ENCODE results near the gene SBNO2. TPM values are rescaled to one million over a fixed set of nuclear protein-coding genes. Genes with fewer than 3 reads are reported as not detected.
"Not testable (repeated sequence)": the region's sequence is repeated elsewhere in the genome, so short reads cannot be mapped to it uniquely, and the experiment has no call there.

The SBNO2 gene
- total and polyA plus RNA-seq, 12 donors, result 12.6 to 61.3 (median 16.1) TPM

DNA sequence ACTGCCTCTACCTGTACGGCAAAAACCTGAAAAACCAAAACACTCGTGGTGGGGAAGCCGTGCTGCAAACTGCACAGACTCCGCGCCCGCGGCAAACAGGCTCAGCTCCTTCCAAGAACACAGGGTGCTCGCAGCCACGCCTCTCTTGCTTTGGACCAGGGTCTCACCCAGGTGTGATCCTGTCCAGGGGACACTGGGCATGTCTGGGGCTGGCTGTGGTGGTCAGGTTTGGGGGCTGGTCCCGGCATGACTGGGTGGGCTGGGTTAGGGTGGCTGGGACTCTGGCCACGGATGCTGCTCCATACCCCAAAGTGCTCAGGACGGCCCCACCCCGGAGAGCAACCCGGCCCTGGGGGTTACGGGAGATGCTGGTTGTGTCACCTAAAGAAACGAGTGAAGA lies 56.4 kb downstream of the SBNO2 start:
- no peaks in the 10 kb centered on the region for H3K9me3 ChIP-seq
- TF ChIP-seq, protein P1, sequence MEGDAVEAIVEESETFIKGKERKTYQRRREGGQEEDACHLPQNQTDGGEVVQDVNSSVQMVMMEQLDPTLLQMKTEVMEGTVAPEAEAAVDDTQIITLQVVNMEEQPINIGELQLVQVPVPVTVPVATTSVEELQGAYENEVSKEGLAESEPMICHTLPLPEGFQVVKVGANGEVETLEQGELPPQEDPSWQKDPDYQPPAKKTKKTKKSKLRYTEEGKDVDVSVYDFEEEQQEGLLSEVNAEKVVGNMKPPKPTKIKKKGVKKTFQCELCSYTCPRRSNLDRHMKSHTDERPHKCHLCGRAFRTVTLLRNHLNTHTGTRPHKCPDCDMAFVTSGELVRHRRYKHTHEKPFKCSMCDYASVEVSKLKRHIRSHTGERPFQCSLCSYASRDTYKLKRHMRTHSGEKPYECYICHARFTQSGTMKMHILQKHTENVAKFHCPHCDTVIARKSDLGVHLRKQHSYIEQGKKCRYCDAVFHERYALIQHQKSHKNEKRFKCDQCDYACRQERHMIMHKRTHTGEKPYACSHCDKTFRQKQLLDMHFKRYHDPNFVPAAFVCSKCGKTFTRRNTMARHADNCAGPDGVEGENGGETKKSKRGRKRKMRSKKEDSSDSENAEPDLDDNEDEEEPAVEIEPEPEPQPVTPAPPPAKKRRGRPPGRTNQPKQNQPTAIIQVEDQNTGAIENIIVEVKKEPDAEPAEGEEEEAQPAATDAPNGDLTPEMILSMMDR (IDR thresholded peaks at IDR 0.05), result no peak
- no peak overlapping the region for H3K27ac ChIP-seq
- WGBS, 2 donors, result 88 to 94% methylated on average over 16 of the region's 16 CpGs
- peaks cover 9 to 18% (median 15%) of the 10 kb centered on the region in 9 donors for H3K4me1 ChIP-seq
- DNase-seq (no peak), ATAC-seq (no peak)
- H3K36me3 ChIP-seq, result peaks cover 13 to 100% (median 32%) of the 10 kb centered on the region in 9 donors
- intact Hi-C loops (cut with DNase I), result no loop called here
- H3K27me3 ChIP-seq, result no peaks in the 10 kb centered on the region
- H3K4me3 ChIP-seq, result no peak overlapping the region

DNA sequence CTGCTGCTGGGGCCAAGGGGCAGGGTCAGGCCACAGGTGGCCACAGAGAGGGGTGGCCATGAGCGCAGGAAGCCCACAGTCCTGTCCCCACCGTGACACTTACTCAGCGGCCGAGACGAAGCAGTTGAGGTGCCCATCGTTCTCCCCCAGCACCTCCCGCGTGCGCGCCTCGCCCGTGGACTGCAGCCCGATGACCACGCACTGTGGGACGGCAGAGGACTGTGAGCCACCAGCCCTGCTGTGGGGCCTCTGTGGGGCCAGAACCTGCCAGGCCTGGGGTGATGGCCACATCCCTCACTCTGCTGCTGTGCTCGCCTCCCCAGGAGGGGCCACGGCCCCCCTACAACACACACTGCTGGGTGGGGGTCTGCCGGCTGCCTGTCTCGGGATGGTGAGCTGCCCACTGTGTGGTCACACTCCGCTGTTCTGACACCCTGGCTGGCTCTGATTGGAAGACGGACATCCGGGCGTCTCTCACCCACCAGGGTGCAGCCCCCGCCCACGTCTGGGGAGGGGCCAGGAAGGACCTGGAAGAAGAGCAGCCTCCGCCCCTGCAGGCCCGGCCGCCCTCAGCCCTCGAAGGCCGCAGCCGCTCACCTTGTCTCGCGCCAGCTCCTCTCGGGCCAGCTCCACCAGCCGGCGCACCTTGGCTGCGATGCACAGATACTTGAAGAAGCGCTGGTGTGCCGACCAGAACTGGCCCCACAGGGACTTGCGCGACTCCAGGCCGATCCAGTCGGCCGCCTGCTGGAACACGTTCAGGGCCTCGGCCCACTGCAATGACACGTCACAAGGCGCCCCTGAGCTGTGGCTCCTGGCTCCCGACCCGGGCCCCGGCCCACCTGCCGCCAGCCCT lies 57.1 kb downstream of the SBNO2 start:
- Histone ChIP-seq H3K36me3 (peaks cover 9 to 100% (median 30%) of the 10 kb centered on the region in 9 donors), H3K27ac (no peak overlapping the region), H3K4me3 (no peak overlapping the region), H3K27me3 (no peaks in the 10 kb centered on the region), H3K4me1 (peaks cover 12 to 23% (median 19%) of the 10 kb centered on the region in 9 donors), H3K9me3 (no peaks in the 10 kb centered on the region)
- 93 to 94% methylated on average over 52 of the region's 52 CpGs for WGBS, 2 donors
- TF ChIP-seq, protein P1 (IDR thresholded peaks at IDR 0.05), result no peak
- no peak for DNase-seq
- intact Hi-C loops (cut with DNase I), result no loop called here
- no peak for ATAC-seq

DNA sequence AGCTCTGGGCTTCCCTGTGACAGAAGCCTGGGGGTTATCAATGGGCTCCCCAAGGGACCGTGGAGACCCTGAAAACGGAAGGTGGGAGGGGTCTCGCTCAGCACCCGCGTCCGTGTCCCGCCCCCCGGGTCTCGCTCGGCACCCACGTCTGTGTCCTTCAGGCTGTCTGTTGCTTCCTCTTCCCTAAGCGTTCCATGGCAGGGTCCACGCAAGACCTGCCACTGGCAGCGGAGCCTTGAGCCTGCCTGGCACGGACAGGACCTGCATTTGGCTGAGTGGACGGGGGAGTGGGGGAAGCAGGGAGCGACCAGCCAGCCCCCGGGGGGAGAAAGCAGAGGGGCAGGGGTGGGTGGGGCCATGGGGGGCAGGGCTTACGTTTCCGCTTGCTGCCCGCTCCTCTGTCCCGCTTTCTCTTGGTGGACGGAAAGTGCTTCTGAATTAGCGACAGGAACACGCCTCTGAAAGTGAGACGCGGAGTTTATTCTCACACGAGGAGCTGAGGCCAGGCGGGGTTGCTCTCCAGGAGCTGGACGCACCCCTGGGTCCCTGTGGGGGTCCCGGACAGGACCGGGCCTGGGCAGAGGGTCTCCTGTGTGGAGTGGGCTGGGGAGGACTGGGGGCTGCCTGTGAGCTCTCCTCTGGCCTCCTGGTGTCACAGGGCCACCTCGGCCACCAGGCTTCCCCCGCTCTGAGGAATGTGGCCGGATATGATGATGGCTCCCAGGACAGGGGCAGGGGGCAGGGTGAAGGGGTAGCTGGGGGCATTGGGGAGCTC lies 58.2 kb downstream of the SBNO2 start:
- no peaks in the 10 kb centered on the region for H3K9me3 ChIP-seq
- no peak overlapping the region for H3K27ac ChIP-seq
- H3K36me3 ChIP-seq, result peaks cover 9 to 99% (median 27%) of the 10 kb centered on the region in 9 donors
- WGBS, 2 donors, result 91 to 92% methylated on average over 35 of the region's 35 CpGs
- H3K27me3 ChIP-seq, result no peaks in the 10 kb centered on the region
- no peak for DNase-seq
- intact Hi-C loops (cut with DNase I), result no loop called here
- no peak for ATAC-seq
- H3K4me1 ChIP-seq, result peaks cover 12 to 31% (median 19%) of the 10 kb centered on the region in 9 donors
- no peak overlapping the region for H3K4me3 ChIP-seq
- TF ChIP-seq, protein P1 (IDR thresholded peaks at IDR 0.05), result no peak

DNA sequence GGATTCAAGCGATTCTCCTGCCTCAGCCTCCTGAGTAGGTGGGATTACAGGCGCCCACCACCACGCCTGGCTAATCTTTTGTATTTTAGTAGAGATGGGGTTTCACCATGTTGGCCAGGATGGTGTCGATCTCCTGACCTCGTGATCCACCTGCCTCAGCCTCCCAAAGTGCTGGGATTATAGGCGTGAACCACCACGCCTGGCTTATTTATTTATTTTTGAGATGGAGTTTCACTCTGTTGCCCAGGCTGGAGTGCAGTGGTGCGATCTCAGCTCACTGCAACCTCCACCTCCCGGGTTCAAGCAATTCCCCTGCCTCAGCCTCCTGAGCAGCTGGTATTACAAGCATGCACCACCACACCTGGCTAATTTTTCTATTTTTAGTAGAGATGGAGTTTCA lies 59.3 kb downstream of the SBNO2 start:
- H3K4me3 ChIP-seq, H3K27ac ChIP-seq, H3K9me3 ChIP-seq, H3K27me3 ChIP-seq, ATAC-seq, DNase-seq: not testable (repeated sequence)
- Histone ChIP-seq H3K4me1 (peaks cover 12 to 31% (median 19%) of the 10 kb centered on the region in 9 donors), H3K36me3 (peaks cover 0 to 99% (median 24%) of the 10 kb centered on the region in 9 donors)
- WGBS, 2 donors, result 95 to 97% methylated on average over 9 of the region's 9 CpGs
- intact Hi-C loops (cut with DNase I), result loop anchor here in 9 of 10 donors (5.0 kb wide), 2 partner anchors 58 to 78 kb away; partner anchors contain the start of gene SBNO2 (in 1 of the 9)

All from heart right ventricle (tissue), 16 donors.